H1 (cell line): ENCODE results near the gene HYDIN. TPM values are rescaled to one million over a fixed set of nuclear protein-coding genes. Genes with fewer than 3 reads are reported as not detected.
"Not testable (repeated sequence)": the region's sequence is repeated elsewhere in the genome, so short reads cannot be mapped to it uniquely, and the experiment has no call there.

Source experiments
- CTCF ChIA-PET: fragments of 300-600 bp; sonication (Branson Sonifier 250); formaldehyde crosslinking; loops from one replicate; lab custom pipeline; 2021; ENCODE audit not compliant: partially characterized antibody; lab: Charles Lee
- POLR2A ChIA-PET: fragments of 300-600 bp; sonication (Branson Sonifier 250); formaldehyde crosslinking; loops from one replicate; lab custom pipeline; 2021; ENCODE audit warnings: inconsistent platforms; ENCODE audit not compliant: partially characterized antibody; lab: Charles Lee
- DNase-seq, 2 experiments: peaks; one replicate each; pipeline versions ENCODE4 v3.0.0 to v3.0.0-alpha.2; 2010 to 2022; ENCODE audit warnings: low spot score in 2 of 2, low read depth in 1 of 2, mixed read lengths in 1 of 2
- FAIRE-seq: peaks from 2 replicates; lab custom pipeline; 2011; peaks lifted over from hg19 to GRCh38; lab: Jason Lieb, UNC
- H2AFZ ChIP-seq: 2 replicates; pipeline ENCODE4 v1.8.1; 2012; ENCODE audit warnings: low read length, inconsistent platforms
- H2AK5ac ChIP-seq: 2 replicates; pipeline ENCODE4 v1.6.1; 2013; ENCODE audit warnings: low read depth, low read length
- H2BK120ac ChIP-seq: replicated peaks from 2 replicates; pipeline ENCODE3; 2013; ENCODE audit warnings: low read depth, low read length, inconsistent platforms
- H2BK12ac ChIP-seq: 2 replicates; pipeline ENCODE4 v1.6.1; 2013; ENCODE audit warnings: low read depth, low read length
- H2BK15ac ChIP-seq: 2 replicates; pipeline ENCODE4 v1.6.1; 2013; ENCODE audit warnings: low read length
- H2BK20ac ChIP-seq: 2 replicates; pipeline ENCODE4 v1.6.1; 2013; ENCODE audit warnings: low read length
- H2BK5ac ChIP-seq: 2 replicates; pipeline ENCODE4 v1.6.1; 2013; ENCODE audit warnings: low read depth, low read length
- H3K14ac ChIP-seq: 2 replicates; pipeline ENCODE4 v1.6.1; 2013; ENCODE audit warnings: inconsistent platforms; ENCODE audit not compliant: insufficient read length
- H3K18ac ChIP-seq: 2 replicates; pipeline ENCODE4 v1.6.1; 2013; ENCODE audit warnings: low read length; ENCODE audit errors: extremely low read depth
- H3K23ac ChIP-seq: 2 replicates; pipeline ENCODE4 v1.6.1; 2013; ENCODE audit warnings: inconsistent platforms; ENCODE audit not compliant: insufficient read length
- H3K23me2 ChIP-seq: 2 replicates; pipeline ENCODE4 v1.6.1; 2013; ENCODE audit warnings: low read depth, low read length
- H3K27ac ChIP-seq: 2 replicates; pipeline ENCODE4 v1.6.1; 2011; ENCODE audit warnings: low read depth, low read length, inconsistent platforms
- H3K27me3 ChIP-seq, 4 experiments: replicated peaks in 1 of 4; 1 replicate in 1 of 4; 2 replicates in 3 of 4; pipeline versions ENCODE4 v1.6.1 to v1.8.1; 2011 to 2013; ENCODE audit warnings: low read length in 3 of 4, mild to moderate bottlenecking in 3 of 4, inconsistent platforms in 2 of 4, mixed read lengths in 2 of 4, moderate library complexity in 1 of 4; ENCODE audit not compliant: control insufficient read depth in 3 of 4, insufficient read depth in 3 of 4; ENCODE audit errors: extremely low read depth in 1 of 4
- H3K36me3 ChIP-seq, 4 experiments: 2 replicates each; pipeline versions ENCODE4 v1.6.1 to v1.8.1; 2011 to 2013; ENCODE audit warnings: mild to moderate bottlenecking in 4 of 4, low read length in 3 of 4, moderate library complexity in 2 of 4, control low read depth in 1 of 4, inconsistent platforms in 1 of 4; ENCODE audit not compliant: insufficient read depth in 4 of 4, control insufficient read depth in 2 of 4
- H3K4ac ChIP-seq: replicated peaks from 2 replicates; pipeline ENCODE3; 2013; ENCODE audit warnings: low read length, low read depth, mixed read lengths, inconsistent platforms; ENCODE audit not compliant: insufficient read length
- H3K4me1 ChIP-seq, 4 experiments: replicated peaks in 1 of 4; 1 replicate in 1 of 4; 2 replicates in 3 of 4; pipeline versions ENCODE4 v1.6.1 to v1.8.1; 2011 to 2013; ENCODE audit warnings: low read length in 3 of 4, inconsistent platforms in 2 of 4, mixed read lengths in 1 of 4; ENCODE audit not compliant: insufficient read depth in 4 of 4, control insufficient read depth in 3 of 4
- H3K4me2 ChIP-seq, 2 experiments: 2 replicates each; pipeline versions ENCODE4 v1.6.1 to v1.8.1; 2011 to 2013; ENCODE audit warnings: low read depth in 2 of 2, low read length in 2 of 2, control low read depth in 1 of 2, inconsistent platforms in 1 of 2, mild to moderate bottlenecking in 1 of 2; ENCODE audit not compliant: insufficient read depth in 1 of 2
- H3K4me3 ChIP-seq, 4 experiments: fragments of 200-600, 300-600 bp in 1 of 4; sonication (generic), shearing (Covaris generic), sonication (Bioruptor Twin) in 1 of 4; 2 replicates each; pipeline versions ENCODE4 v1.5.1 to v1.8.1; 2011 to 2016; ENCODE audit warnings: low read length in 4 of 4, low read depth in 3 of 4, control low read depth in 2 of 4, inconsistent platforms in 2 of 4, mild to moderate bottlenecking in 2 of 4, mixed read lengths in 1 of 4, moderate library complexity in 1 of 4; ENCODE audit not compliant: insufficient read depth in 2 of 4; ENCODE audit errors: extremely low read depth in 1 of 4
- H3K56ac ChIP-seq: replicated peaks from 2 replicates; pipeline ENCODE3; 2013; ENCODE audit warnings: low read depth, mild to moderate bottlenecking, mixed read lengths, low read length, inconsistent platforms; ENCODE audit not compliant: insufficient read length
- H3K79me1 ChIP-seq: 2 replicates; pipeline ENCODE4 v1.6.1; 2013; ENCODE audit warnings: low read depth, low read length, control low read depth
- H3K79me2 ChIP-seq, 2 experiments: 2 replicates each; pipeline versions ENCODE4 v1.6.1 to v1.8.1; 2012 to 2013; ENCODE audit warnings: low read length in 2 of 2, mild to moderate bottlenecking in 2 of 2, inconsistent platforms in 1 of 2; ENCODE audit not compliant: insufficient read depth in 2 of 2, control insufficient read depth in 1 of 2
- H3K9ac ChIP-seq, 4 experiments: replicated peaks in 1 of 4; 1 replicate in 1 of 4; 2 replicates in 3 of 4; pipeline versions ENCODE4 v1.6.1 to v1.8.1; 2011 to 2013; ENCODE audit warnings: low read depth in 3 of 4, low read length in 3 of 4, control low read depth in 2 of 4, mild to moderate bottlenecking in 2 of 4, moderate library complexity in 2 of 4, inconsistent platforms in 1 of 4; ENCODE audit errors: extremely low read depth in 1 of 4
- H3K9me3 ChIP-seq, 2 experiments: 2 replicates each; pipeline versions ENCODE4 v1.6.1 to v1.8.1; 2012 to 2013; ENCODE audit warnings: mild to moderate bottlenecking in 2 of 2, moderate library complexity in 2 of 2, control low read depth in 1 of 2, inconsistent platforms in 1 of 2, low read depth in 1 of 2, low read length in 1 of 2, mixed read lengths in 1 of 2; ENCODE audit not compliant: insufficient read depth in 2 of 2
- H4K20me1 ChIP-seq, 2 experiments: replicated peaks in 1 of 2; 2 replicates each; pipeline versions ENCODE3 to v1.8.1; 2011 to 2013; ENCODE audit warnings: inconsistent platforms in 2 of 2, low read length in 2 of 2, mild to moderate bottlenecking in 1 of 2; ENCODE audit not compliant: insufficient read depth in 2 of 2, control insufficient read depth in 1 of 2
- H4K5ac ChIP-seq: 2 replicates; pipeline ENCODE4 v1.6.1; 2013; ENCODE audit warnings: low read length, low read depth, mixed read lengths, inconsistent platforms; ENCODE audit not compliant: insufficient read length
- H4K8ac ChIP-seq: 2 replicates; pipeline ENCODE4 v1.8.0; 2013; ENCODE audit warnings: mild to moderate bottlenecking, moderate library complexity, low read length, inconsistent platforms; ENCODE audit not compliant: insufficient read depth; ENCODE audit errors: extremely low read depth
- H4K91ac ChIP-seq: replicated peaks from 2 replicates; pipeline ENCODE3; 2013; ENCODE audit warnings: low read length, mixed read lengths, inconsistent platforms; ENCODE audit not compliant: insufficient read length
- WGBS, 2 experiments: shearing (Covaris generic) in 1 of 2; methylation state at CpG; one replicate each; pipeline versions ENCODE4 v1.1.6 to v1.1.7; 2013 to 2015; ENCODE audit warnings: low lambda C conversion rate in 2 of 2, mixed read lengths in 2 of 2, inconsistent platforms in 1 of 2, low coverage in 1 of 2, missing lambda C conversion rate in 1 of 2; ENCODE audit not compliant: insufficient replicate concordance in 2 of 2, insufficient coverage in 1 of 2, insufficient read length in 1 of 2; ENCODE audit errors: extremely low coverage in 1 of 2, missing lambda C conversion rate in 1 of 2; 5-methylcytosine and 5-hydroxymethylcytosine counted together
- polyA plus RNA-seq, 7 experiments: library from polyadenylated mRNA; depleted of rRNA in 3 of 7; stranded (reverse) in 5 of 7; unstranded in 2 of 7; fragments of >200 nt in 5 of 7; fragments of 200-250 nt in 2 of 7; gene quantifications; 1 replicate in 5 of 7; 2 replicates in 1 of 7; 4 replicates in 1 of 7; pipeline versions ENCODE4 v1.2.1 to v1.2.3, GENCODE V29; 2011 to 2013; ENCODE audit warnings: missing spikeins in 2 of 7, mixed read lengths in 2 of 7
- total RNA-seq: library from RNA; stranded (reverse); fragmentation: NEBNext Ultra II Directional; extraction: Animal tissue kit (Norgen Biotek cat#: 25700); gene quantifications from 2 replicates; pipeline ENCODE4 v1.2.1, GENCODE V29; 2021

HYDIN gene
- total and polyA plus RNA-seq, 2 of the 8 experiments (the other 6 are each of a cell fraction or from before 2014, with no cell fraction given), result 1.1 to 1.8 TPM

DNA sequence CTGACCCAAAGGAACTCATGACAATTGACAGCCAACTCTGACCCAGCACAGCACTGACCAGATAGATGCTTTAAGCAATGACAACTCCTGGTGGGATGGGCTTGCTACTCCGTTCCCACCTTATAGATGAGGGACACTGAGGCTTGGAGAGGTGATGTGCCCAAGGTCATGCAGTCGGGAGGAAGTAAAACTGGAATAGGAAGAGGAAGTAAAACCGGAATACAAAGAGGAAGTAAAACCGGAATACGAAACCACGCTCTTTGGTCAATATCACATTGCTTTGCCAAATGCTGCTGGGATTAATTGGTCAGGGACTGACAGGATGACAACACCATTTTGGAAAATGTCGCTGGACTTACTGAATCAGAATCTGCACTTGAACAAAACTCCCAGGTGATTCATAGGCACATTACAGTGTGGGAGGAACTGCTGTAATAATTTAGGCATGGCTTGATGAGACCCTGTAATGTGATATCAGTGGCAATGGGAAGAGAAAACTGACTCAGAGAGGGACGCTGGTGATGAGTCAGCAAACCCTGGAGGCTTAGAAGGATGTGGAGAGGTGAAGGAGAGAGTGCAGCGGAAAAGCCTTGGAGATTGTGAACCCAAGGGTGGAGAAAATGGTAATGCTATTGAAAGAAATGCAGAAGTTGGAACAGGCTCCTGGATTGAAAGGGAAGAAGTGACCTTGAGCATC lies 243.4 kb downstream of the HYDIN start:
- H4K20me1 ChIP-seq, H3K9ac ChIP-seq, H3K14ac ChIP-seq, H2BK12ac ChIP-seq, H4K5ac ChIP-seq, H3K36me3 ChIP-seq, FAIRE-seq, H2BK15ac ChIP-seq, H4K8ac ChIP-seq, H2AK5ac ChIP-seq, H3K56ac ChIP-seq, H3K27ac ChIP-seq, H3K79me2 ChIP-seq, H3K23me2 ChIP-seq, H3K4me2 ChIP-seq, H2BK20ac ChIP-seq, H3K4me1 ChIP-seq, H3K79me1 ChIP-seq, CTCF ChIA-PET, H3K9me3 ChIP-seq, H4K91ac ChIP-seq, H3K4me3 ChIP-seq, H3K4ac ChIP-seq, H2BK120ac ChIP-seq, H3K18ac ChIP-seq, DNase-seq, H3K27me3 ChIP-seq, H2BK5ac ChIP-seq, H2AFZ ChIP-seq, H3K23ac ChIP-seq, POLR2A ChIA-PET: not testable (repeated sequence)
- no CpG with 5 or more reads among the region's 9 CpGs for WGBS, 2 experiments

DNA sequence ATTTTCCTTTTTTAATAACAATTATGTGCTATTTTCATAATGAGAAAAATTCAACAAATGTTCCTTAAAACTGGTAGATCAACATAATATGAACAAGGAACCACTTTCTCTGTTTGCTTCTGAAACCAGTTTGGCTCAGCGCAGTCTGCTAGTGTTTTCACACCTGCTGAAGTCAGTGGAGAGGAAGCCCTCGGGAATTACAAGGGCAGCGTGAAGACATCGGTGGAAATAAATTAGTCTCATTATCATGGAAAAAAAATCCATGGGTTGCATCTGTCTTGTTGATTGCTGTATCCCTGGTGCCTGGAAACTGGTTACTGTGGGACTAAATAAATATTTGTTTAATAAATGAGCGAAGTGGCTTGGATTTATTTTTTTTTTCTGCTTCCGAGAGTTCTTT lies 245.8 kb downstream of the HYDIN start:
- H3K27me3 ChIP-seq, H2BK120ac ChIP-seq, CTCF ChIA-PET, H3K36me3 ChIP-seq, H3K56ac ChIP-seq, H3K79me2 ChIP-seq, H2BK12ac ChIP-seq, H3K23me2 ChIP-seq, H3K4ac ChIP-seq, H3K9ac ChIP-seq, H3K79me1 ChIP-seq, H4K8ac ChIP-seq, DNase-seq, H4K5ac ChIP-seq, H3K14ac ChIP-seq, H2BK20ac ChIP-seq, POLR2A ChIA-PET, H4K20me1 ChIP-seq, H2BK15ac ChIP-seq, H3K9me3 ChIP-seq, H2AK5ac ChIP-seq, H3K4me3 ChIP-seq, H3K4me1 ChIP-seq, H3K27ac ChIP-seq, H2BK5ac ChIP-seq, H4K91ac ChIP-seq, H3K23ac ChIP-seq, H2AFZ ChIP-seq, H3K4me2 ChIP-seq, H3K18ac ChIP-seq: not testable (repeated sequence)
- FAIRE-seq, result peak; percentile 19
- 57% methylated on average over 5 of the region's 6 CpGs; no CpG with 5 or more reads in 1 of the 2 experiments for WGBS, 2 experiments
